Stimulated activated CD8-positive, alpha-beta memory T cell treated with anti-CD3 and anti-CD28 coated beads, Interleukin-7, amount 100 ng/mL, for 48 hours (primary cell): ENCODE data around the gene GNA15.
"Not testable (repeated sequence)": the region's sequence is repeated elsewhere in the genome, so short reads cannot be mapped to it uniquely, and the experiment has no call there.

Experiments
- DNase-seq, 2 donors: peaks; one replicate each; pipeline ENCODE4 v3.0.0-alpha.2; 2020; ENCODE audit warnings: low read depth in 1 of 2; ENCODE audit errors: extremely low read depth in 1 of 2

Gene GNA15

DNA sequence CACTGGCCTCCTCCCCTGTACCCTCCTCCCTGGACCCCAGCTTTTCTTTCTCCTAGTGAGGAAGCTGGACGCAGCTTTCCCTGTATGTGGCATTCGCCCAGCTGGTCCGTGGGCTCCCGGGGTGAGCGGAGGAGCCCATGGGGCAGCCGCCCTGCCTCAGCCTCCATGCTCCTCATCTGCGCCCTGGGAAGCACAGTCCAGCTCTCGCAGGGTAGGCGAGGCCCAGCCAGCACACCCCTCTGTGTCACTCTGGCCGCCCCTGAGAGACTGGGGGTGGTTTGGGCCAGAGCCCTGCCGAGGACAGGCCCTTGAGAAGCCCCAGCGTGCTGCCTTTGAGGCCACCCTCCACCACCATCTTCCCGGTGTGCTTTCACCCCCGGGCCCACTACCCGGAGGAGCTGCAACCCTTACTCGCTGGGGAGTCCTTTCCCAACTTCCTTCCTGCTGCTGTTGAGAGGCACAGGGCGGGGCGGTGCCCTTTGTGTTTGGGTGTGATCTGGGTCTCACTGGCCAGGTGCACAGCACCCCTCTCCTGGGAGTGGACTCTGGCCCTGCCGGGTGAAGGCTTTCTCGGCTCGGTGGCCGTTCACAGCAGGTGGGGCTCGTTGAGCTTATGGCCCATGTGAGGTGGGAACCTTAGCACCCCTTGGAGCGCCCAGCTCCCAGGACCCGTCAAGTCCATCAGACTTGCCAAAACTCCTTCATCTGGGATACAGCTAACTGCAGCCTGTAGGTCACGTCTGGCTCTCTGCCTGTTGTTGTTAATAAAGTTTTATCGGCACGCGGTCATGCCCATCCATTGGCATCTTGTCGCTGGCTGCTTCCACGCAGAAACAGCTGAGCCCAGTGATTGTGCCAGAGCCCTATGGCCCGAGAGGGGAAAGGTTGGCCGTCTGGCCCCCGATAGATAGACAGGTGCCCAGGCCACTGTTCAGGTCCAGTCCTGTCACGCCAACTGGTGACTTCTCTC, 53.1 kb downstream of the GNA15 start:
- no peak for DNase-seq

DNA sequence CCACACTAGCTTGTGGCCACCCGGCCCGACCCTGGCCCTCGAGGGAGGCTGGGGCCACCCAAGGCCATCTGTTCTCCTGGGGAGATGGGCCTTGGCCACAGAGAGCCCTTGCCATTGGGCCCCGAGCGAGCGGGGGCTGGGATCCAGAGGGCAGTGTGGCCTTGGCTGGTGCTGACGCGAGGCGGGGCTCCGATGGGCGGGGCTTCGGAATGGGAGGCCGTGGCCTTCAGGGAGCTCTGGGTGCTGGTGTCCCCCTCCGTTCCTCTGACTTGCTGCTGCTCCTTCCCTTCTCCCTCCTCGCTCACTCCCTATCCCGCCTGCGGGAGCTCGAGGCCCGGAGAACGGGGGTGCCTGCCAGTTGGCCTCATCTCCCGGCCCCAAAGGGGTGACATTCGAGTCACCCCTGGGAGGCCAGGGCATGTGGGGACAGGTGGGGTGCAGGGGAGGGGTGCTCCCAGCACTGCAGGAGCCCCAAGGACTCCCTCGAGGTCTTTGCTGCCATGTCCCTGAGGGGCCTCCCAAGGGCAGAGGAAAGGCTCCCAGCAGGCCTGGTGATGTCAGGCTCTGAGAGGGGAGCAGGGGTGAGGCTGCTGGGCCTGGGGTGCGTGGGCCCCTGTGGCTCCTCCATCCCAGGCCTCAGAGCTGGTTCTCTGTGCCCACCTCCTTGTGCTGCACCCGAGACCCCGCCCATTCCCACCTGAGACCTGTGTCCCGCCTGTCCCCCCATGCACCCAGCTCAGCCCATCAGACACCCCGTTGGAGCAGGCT, 54.1 kb downstream of the GNA15 start:
- no peak for DNase-seq

DNA sequence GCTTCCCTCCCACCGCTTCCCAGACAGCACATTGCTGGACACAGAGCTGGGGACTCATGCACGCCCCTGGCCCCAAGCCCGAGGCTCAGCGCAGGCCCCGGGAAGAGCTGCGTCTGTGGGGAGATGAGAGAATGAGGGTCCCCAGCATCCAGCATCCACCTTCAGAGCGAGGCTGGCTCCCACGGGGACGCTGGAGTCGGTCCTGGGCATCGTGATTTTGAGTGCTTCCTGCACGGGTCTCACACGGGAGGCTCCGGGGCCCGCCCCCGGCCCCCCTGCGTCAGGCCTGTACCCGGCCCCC, 54.6 kb downstream of the GNA15 start:
- DNase-seq: no peak

DNA sequence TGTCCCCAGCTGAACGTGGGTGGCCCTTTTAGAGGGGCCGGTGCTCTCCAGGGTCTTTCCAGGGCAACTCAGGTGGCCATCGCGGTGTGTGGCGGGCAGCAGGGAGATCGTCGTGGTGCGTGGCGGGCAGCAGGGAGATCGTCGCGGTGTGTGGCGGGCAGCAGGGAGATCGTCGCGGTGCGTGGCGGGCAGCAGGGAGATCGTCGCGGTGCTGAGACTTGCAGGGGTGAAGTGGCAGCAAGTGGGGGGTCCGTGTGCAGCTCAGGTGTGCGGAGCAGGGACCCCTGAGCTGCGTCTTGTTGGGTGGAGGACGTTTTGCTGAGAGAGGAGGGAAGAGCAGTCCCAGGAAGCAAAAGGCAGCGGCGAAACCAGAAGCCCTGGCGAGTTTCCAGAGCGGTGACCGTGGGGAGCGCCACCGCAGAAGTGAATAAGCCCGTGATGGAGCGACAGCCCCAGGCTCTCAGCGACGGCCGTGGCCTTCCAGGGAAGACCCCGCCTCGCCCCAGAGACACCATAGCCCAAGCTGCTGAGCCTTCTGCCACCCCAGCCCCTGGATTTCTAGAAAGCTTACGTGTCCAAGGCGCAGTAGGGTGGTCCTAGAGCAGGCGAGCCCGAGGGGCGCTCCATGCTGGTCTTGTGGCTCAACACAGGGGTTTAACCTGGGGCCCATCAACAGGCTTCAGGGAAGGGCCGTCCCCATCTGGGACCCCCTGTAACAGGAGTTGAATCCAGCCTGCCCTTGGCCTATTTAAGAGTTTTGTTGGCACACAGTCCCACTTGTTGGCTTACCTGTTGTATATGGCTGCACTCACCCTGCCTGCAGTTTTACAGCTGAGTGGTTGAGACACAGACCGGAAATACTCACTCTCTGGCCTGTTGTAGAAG, 55.3 kb downstream of the GNA15 start:
- DNase-seq: no peak

DNA sequence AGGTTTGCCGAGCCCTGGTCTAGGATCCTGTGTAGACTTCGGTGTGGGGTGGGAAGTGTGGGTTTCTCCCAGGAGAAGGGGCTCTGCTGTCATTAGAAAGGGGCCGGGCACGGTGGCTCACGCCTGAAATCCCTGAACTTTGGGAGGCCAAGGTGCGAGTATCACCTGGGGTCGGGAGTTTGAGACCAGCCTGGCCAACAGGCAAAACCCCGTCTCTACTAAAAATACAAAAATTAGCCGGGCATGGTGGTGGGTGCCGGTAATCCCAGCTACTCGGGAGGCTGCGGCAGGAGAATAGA, 55.9 kb downstream of the GNA15 start:
- not testable (repeated sequence) for DNase-seq

DNA sequence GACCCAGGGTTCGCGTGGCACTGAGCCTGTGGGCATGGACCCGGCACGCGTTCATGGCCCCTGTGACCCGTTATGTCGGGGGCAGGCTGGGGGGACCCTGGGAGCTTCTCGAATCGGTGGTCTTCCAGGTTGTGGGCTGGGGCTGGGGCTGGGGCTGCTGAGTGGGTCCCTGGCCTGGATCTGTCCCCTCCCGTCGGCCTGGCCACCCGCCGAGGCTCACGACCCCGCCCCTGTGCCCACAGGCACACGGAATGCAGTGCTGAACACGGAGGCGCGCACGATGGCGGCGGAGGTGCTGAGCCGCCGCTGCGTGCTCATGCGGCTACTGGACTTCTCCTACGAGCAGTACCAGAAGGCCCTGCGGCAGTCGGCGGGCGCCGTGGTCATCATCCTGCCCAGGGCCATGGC, 56.4 kb downstream of the GNA15 start:
- no peak for DNase-seq

DNA sequence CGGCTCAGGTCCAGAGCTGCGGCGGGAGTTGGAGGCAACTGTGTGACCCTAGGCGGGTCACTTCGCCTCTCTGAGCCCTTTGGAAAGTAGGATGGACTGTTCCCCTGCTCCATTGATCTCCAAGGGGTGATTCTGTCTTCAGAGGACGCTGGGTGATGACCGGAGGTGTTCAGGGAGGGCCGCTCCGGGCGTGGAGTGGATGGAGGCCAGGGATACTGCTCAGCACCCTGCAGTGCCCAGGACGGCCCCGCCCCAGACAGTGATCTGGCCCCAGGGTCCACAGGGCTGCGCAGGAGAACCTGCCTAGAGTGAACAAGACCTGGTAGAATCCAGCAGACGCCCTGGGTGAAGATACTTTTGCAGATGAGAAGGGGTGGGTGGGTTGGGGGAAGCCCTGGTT, 56.9 kb downstream of the GNA15 start:
- no peak for DNase-seq

DNA sequence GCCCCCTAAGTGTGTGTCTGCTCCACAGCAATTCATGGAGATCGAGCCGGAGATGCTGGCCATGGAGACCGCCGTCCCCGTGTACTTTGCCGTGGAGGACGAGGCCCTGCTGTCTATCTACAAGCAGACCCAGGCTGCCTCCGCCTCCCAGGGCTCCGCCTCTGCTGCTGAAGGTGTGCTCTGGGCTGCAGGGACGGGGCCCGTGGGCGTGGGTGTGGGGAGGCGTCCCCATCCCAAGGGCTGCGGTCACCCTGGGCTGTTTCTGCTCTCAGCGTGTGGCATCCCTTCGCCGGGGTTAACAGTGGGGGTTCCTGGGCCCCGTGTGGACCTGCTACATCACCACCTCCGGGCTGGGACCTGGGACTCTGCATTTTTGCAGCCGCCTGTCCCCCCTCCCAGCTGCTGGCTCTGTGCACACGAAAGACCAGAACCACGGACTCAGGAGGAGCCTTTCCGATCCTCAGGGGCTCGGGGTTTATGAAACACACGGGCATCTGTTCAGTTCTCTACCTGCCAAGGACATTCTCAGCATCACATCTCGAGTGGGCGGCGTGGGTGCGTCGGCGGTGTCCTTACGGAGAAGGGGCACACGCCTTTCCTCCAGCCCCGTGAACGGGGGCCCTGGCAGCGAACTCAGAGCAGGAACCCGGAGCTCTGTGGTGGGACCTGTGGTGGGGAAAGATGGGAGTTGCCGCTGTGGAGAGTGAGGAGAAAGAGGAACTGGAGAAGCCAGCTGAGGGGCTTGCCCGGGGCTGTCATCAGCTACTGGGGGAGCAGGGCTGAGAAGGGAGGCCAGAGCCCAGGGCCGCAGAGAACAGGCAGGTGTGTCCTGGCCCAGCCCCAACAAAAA, 57.6 kb downstream of the GNA15 start:
- no peak for DNase-seq

DNA sequence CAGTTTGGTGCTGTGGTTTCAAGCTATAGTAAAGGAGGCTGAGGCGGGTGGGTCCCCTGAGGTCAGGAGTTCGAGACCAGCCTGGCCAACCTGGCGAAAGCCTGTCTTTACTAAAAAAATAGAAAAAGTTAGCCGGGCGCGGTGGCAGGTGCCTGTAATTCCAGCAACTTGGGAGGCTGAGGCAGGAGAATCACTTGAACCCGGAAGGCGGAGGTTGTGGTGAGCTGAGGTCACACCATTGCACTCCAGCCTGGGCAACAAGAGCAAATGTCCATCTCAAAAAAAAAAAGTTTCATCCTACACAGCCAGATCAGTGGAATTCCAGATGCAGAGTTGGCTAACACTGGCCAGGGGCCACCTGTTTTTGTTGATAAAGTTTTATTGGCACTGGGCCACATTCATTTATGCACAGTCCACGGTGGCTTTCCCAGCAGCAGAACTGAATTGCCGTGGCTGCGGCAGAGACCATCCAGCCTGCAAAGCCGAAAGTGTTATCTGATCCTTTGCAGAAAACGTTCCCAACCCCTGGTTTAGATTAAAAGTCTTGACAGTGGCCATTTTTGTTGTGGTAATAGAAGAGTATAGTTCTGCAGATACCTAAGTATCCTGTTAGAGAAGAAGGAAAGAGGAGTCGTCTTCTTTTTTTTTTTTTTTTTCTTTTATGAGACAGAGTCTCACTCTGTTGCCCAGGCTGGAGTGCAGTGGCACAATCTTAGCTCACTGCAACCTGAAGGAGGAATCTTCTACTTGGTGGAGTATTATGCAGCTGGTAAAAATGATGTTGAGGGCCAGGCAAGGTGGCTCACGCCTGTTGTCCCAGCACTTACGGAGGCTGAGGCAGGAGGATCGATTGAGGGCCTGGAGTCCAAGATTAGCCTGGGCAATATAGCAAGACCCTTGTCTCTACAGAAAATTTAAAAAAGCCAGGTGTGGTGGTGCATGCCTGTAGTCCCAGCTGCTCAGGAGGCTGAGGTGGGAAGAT, 58.6 kb downstream of the GNA15 start:
- no peak for DNase-seq

DNA sequence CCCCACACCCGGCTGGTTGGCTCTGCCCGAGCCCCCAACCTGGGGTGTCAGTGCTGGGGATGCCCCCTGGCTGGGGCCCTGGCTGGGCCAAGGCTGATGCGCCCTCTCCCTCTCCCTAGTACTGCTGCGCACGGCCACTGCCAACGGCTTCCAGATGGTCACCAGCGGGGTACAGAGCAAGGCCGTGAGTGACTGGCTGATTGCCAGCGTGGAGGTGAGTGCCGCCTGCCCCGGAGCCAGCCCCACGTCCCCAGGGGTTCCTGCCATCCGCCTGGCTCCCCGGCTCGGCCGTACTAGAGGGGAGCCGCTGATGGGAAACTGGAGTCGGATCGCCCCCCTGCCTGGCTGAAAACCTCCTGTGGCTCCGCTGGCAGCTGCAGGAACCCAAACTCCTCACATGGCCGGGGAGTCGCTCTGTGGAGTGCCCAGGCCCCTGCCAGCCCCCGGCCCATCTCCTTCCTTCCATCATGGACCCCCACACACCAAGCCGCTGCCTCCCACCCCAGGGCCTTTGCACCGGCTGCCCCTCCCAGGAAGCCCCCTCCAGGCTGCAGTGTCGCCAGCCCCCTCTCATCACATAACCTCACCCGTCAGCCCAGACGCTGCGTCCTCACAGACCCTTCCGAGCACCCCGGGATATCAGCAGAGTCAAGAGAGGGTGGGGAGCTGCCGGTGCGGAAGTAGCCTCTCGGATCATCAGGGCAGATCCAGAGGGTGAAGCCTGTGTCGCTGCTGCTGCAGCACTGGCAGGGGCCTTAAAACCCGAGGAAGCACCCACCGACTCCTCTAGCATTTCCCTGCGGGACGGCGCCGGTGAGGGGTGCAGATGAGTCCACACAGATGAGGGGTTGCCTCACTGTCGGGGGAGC, 60.5 kb downstream of the GNA15 start:
- DNase-seq: no peak

DNA sequence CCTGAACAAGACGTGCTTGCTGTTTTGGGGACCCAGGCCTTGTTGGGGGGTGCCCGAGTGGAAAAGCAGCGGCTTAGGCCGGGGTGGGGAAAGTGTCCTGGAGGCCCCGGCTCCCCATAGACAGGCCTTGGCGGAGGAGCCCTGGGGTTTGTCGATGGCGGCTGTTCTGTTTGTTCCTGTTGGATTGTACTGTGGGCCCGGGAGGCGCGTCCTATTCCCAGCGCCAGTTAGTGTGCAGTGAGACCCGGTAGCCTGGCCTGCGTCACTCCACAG, 61.0 kb downstream of the GNA15 start:
- DNase-seq: no peak

DNA sequence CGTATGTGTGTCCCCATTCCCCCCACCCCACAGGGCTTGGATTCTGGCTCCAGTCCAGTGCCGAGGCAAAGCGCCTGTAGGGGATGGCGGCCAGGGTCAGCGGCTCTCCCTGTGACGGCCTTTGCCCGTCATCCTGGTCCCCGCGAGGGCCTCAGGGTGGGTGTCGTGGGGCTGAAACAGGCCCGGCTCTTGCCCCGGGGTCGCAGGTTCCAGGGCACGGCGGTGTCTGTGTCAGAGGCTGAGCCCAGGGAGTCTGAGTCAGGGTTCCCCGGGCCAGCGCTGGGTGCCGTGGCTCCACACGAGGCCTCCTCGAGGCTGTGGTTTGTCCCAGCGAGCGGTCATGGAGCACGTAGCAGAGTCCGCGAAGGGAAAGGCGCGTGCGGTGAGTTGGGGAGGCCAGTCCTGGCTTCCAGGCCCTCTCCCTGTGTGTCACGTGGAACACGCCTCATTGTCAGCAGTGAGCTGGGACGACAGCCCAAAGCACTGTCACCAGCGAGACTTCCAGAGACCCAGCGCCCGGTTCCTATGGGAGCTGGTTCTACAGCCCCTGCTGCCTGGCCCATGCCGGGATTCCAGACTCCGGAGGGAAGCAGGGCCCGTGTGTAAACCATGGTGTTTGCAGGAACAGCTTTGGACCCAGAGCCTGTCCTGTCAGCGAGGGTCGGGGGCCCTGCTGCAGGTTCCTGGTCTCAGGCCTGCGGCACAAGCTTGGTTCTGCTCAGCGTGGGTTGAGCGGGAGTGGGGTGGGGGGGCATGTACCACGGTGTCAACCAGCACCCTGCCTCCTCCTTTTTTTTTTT, 63.3 kb downstream of the GNA15 start:
- no peak for DNase-seq

DNA sequence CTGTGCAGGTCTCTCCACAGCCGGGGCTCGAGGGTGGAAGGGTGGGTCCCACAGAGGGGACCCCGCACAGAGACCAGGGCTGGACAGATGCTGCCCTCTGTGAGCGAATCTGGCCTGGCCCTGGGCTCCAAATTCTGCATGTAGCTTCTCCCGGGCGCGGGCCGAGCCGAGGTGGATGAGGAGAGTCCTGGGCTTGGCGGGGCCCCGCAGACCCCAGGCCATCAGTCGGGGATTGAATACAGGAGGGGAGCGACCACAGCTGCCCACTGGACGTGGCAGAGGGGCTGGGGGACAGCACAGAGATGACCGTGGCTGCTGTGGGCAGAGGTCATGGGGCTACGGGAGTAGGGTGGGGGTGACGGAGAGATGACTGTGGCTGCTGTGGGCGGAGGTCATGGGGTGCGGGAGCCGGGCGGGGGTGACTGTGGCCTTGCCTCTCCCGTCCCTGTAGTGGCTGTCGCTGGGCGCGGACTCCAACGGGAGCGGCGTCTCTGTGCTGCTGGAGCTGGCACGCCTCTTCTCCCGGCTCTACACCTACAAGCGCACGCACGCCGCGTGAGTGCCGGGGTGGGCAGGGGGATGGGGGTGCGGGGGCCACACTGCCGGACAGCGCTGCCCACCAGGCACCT, 65.4 kb downstream of the GNA15 start:
- no peak for DNase-seq

DNA sequence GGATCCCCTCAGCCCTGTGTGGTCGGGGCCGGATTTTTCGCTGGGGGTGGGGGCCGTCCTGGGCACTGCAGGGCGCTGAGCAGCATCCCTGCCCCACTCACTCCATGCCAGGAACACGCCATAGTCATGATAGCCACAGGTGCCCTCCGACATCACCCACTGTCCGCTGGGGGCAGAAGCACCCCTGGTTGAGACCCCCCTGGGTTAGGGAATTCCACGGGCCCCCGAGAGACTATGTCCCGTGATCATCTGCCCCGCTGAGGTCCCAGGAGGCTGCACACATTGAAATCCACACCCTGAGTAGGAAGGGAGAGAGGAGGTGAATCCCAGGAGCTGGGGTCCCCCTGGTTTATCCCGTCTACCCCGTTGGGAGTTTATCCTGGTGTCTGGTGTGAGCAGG, 66.1 kb downstream of the GNA15 start:
- DNase-seq: no peak

DNA sequence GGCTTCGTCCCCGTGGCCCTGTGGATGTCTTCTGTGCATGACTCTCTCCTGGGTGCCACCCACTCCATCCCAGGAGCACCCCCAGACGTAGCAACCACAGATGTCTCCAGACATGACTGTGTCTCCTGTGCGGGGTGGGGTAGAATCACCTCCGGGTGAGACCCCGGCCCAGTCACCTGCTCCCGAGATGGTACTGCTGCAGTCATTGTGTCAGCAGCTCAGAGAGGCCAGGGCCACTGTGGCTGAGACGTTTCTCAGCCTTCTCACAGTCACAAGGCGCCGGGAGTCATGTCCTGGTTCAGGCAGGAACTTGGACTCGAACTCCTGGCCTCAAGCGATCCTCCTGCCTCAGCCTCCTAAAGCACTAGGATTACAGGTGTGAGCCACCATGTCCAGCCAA, 66.5 kb downstream of the GNA15 start:
- DNase-seq: no peak

DNA sequence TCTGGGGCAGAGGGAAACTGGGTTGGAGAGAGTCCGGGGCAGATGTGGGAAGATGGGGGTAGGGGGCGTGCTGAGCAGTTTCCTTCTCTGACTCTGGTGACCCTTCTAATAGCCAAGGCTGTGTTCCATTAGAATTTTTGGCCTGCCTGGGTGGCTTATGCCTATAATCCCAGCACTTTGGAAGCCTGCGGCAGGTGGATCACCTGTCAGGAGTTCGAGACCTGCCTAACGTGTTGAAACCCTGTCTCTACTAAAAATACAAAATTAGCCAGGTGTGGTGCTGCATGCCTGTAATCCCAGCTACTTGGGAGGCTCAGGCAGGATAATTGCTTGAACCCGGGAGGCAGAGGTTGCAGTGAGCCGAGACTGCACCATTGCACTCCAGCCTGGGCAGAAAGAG, 67.1 kb downstream of the GNA15 start:
- not testable (repeated sequence) for DNase-seq
